PFSK-1 (cell line): Measurements from ENCODE around the gene SPACA4.

Experiments
- FOXP2 ChIP-seq: optimal IDR thresholded peaks from 2 replicates; pipeline ENCODE3; 2011; ENCODE audit warnings: borderline replicate concordance, control low read depth, inconsistent platforms; ENCODE audit not compliant: insufficient read depth; ENCODE audit errors: extremely low read length, extremely low read depth
- SIN3A ChIP-seq: IDR thresholded peaks from 2 replicates; pipeline ENCODE4 v1.6.1; 2012; ENCODE audit warnings: mild to moderate bottlenecking, low read length, moderate library complexity, borderline replicate concordance; ENCODE audit not compliant: insufficient read depth

- TF ChIP-seq SIN3A (no peak), FOXP2 (peak; percentile 78)
These were observed 17.7 kb upstream of the SPACA4 start for GRCh38 chr19:48588670-48589401.
